ENCODE data around the gene TRPV6.
A peak's percentile ranks its signal among the peaks of the same experiment; 100 is the strongest.

DNA sequence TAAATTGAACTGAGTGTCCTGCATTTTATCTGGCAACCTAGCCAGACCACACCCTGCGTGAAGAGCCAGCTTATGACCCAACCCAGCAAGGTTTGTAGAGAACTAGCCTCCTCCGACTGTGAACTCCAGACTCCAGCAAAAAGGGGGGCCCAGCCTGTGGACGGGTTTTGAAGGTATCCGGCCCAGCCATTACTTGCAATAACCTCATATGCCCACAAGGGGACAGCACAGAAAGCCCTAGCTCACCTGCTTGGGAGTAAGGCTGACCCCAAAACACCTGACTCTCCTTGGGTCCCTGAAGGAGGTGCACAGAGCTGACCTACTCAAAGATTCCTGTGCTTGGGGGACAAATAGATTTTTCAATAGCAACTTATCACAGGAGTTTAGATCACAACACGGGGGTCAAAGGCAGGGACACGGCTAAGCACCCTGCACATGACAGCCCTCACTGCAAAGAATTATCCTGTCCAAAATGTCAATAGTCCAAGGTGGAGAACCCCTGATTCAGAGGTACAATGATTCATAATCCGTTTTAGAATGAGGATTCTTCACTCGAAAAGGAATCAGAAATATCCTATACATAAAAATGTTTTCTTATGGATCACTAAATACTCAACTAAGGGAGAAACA is 4.6 kb downstream of the TRPV6 start:
- TF ChIP-seq, protein P1, sequence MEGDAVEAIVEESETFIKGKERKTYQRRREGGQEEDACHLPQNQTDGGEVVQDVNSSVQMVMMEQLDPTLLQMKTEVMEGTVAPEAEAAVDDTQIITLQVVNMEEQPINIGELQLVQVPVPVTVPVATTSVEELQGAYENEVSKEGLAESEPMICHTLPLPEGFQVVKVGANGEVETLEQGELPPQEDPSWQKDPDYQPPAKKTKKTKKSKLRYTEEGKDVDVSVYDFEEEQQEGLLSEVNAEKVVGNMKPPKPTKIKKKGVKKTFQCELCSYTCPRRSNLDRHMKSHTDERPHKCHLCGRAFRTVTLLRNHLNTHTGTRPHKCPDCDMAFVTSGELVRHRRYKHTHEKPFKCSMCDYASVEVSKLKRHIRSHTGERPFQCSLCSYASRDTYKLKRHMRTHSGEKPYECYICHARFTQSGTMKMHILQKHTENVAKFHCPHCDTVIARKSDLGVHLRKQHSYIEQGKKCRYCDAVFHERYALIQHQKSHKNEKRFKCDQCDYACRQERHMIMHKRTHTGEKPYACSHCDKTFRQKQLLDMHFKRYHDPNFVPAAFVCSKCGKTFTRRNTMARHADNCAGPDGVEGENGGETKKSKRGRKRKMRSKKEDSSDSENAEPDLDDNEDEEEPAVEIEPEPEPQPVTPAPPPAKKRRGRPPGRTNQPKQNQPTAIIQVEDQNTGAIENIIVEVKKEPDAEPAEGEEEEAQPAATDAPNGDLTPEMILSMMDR (conservative IDR thresholded peaks at IDR 0.05; ENCODE audit: low read depth, low read length): peak; percentile 74
- no peak for TF ChIP-seq EZH2 (IDR thresholded peaks at IDR 0.05; ENCODE audit: borderline replicate concordance, low read depth, low read length, poor library complexity, severe bottlenecking)

All from A673 (cell line).